GM19240 (cell line): ENCODE measurements around the gene PON2.

Experiments
- DNase-seq: peaks from one replicate; pipeline ENCODE4 v3.0.0; 2011; ENCODE audit warnings: low spot score; ENCODE audit not compliant: insufficient read length

The PON2 gene

DNA sequence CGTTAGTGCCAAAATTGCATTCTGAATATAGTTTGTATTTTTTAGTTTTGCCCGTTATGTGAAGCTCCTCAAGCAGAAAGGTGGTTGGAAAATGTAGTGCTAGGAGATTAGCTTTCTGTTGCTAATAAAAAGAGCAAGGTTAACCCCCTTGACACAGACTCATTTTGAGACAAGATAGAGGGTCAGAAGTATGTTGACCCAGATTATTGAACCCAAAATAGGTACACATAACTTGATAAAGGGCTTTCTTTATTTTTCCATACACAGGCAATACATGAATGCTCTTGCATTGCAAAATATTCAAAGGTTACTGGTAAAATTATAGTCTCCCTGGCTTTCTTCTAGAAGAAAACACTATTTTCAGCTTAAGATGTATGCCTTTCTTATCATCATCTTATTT, 10.0 kb upstream of the PON2 start:
- no peak for DNase-seq

DNA sequence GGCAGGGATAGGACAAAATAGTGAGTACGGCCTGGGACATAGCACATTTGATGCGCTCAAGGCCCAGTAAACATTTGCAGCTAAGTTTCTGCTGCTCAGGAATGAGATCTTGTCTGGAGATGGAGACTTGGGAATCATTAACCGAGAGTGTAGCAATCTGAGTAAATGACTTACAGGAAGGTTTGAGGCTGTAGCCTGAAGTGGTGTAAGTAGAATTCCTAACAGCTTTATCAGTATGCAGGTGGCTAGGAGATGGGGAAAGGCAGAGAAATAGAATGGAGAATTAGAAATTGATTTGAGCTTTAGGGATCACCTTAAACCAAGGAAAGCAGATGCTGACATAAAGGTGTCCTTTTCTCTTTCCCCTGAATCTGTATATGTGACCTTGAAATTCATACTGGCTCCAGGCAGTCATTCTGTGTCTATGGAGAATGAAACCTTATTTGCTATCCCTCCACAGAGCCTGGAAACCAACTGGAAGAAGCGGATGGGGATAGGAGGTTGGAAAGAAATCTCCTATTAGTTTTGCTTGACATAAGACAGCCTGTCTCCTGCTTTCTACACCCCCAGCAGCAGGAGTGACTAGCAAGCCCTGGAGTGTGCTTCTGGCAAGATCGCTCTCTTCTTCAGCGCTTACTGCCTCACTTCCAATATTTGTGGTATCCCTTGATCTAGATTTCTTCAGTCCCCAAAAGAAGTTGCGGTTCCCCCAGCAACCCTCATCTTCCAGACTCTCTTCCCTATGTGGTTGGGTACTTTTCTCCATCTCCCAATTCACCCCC, 6.4 kb upstream of the PON2 start:
- DNase-seq, result no peak

DNA sequence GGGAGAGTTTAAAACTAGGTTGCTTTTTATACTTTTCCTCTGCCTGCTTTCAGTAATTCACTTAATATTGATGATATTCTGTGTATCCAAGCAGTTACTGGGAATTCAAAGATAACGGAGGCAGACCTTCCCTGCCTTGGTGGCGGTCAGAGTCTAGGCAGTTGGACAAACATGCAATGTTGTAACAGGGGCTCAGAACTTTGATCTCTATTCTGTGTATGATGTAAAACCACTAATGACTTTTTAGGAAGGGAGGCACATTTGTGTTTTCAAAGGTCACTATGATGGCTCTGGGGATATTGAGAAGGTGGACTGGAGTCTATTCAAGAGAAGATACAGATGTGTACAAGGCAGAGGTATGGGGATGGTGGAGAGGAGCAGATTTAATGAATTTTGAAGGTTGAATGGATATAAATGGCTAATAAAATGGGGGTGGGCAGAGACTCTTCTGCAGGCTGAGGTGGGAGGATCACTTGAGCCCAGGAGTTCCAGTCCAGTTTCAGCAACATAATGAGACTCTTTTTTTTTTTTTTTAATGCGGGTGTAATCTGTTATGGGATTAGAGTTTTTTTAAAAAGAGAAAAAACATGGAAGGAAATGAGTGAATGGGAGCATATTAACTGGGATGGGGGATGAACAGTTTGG, 5.7 kb upstream of the PON2 start:
- DNase-seq, result no peak

DNA sequence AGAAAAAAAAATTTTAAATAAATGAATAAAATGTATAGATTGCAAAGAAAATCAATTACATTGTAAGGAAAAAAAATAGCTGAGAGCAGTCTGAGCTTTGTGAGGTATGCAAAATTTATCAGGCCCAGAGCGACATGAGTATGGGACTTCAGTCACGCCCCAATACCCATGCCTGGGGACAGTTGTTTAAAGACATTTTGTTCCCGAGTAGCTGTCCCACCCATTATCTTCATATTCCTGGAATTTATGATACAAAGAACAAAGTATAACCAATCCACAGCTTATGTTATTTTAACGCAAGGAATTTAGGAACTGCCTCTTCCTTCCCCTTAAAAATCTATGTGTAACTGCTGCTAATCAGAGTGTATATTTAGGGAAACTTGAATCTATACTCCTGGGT, 1.6 kb upstream of the PON2 start:
- DNase-seq, result no peak

DNA sequence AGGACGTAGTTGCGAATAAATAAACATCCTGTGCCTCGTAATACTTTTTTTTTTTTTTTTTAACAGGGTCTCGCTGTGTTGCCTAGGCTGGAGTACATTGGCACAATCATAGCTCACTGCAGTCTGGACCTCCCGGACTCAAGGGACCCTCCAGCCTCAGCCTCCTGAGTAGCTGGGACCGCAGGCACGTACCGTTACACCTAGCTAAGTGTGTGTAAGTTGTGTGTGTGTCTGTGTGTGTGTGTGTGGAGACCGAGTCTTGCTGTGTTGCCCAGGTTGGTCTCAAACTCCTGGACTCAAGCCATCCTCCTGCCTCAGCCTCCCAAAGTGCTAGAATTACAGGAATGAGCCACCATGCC, 573 bp upstream of the PON2 start:
- DNase-seq, result no peak

DNA sequence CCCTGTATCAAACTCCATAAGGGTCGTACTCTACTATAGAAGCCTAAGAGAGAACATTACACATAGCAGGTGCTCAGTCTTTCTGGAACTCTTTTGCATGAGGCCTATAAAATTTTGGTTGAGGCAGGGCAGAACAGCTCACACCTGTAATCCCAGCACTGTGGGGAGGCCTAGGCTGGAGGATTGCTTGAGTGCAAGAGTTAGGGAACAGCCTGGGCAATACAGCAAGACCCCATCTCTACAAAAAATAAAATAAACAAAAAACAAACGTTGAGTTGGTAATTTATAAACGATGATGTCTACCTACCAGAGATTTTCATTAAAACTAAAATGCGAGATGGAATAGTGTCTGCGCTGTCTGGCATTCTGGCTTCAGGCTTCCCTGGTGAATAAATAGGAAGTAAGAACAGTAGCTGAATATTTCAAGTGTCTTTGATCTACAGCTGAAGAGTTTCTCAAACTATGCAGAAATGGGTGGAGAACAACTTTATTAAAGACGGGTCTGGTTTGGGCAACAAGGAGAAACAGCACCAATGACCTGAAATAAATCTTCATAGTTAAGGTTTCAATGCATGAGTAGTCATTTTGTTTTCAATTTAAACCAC, 774 bp downstream of the PON2 start:
- no peak for DNase-seq

DNA sequence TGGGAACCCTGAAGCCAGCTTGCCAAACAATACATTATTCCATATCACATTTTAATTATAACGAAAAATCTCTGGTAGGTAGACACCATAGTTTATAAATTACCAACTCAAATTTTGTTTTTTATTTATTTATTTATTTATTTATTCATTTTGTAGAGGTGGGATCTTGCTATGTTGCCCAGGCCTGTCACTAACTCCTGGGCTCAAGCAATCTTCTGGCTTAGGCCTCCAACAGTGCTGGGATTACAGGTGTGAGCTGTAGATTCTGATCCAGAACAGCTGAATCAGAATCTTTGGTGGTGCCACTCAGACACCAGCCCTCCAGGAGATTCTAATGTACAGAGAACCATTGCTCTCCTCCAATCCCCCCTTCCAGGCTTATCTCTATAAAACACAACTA, 1.7 kb downstream of the PON2 start:
- no peak for DNase-seq

DNA sequence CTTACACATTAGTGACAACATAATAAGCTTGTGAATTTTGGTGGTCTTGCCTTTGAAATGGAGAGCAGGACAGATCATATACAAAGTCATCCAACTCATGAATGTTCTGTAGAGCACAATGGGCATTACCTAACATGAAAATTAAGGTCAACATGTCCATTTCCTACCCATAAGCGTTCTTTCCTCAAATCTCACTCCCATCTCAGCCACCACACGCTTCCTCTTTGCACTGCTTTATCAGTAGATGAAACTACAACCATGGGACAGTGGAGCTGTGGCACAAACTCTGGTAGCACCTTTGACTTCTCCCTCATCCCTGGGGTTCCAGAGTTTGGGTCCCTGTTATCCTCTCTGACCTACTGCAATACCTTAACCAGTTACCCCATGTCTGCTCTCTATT, 2.2 kb downstream of the PON2 start:
- DNase-seq, result no peak

DNA sequence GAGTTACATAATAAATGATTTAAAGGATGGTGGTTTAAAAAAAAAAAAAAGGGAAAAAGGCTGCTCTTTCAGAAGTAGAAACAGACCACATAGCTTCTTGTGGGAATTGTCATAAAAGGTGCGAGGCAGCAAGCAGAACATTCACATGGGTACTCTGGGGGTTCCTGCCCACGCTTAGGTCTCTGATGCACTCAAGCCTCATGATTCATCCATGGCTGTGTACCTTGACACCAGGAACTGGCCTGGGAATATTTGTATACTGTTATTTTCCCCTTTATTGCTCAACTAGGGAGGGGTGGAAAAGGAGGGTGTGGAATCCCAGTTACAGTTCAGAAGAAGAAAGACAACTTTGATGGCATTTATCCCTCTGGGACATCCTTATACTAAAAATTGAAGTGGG, 4.0 kb downstream of the PON2 start:
- no peak for DNase-seq

- DNase-seq, result no peak
These were observed 5.4 kb downstream of the PON2 start for GRCh38 chr7:95429241-95429990.

- no peak for DNase-seq
These were observed 6.8 kb downstream of the PON2 start for GRCh38 chr7:95427914-95428516.

DNA sequence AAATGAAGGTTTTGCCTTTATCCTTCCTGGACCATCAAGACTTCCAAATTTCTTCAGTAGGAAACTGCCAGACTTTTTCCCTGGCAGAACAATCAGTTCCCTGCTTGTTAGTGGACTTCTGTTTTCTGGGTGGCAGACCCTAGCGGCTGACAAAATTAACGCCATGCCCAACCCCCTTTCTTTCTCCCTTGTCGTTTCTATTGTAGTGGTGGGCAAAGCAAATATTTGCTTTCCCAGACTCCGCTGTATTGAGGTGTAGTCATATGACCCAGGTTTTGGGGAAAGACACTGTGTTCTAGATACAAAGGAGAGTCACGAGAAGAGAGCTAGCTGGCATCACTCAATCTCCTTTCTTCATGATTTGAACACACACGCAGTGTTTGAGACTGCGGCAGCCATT, 7.7 kb downstream of the PON2 start:
- DNase-seq, result no peak

GRCh38 chr7:95425694-95426093, 9.1 kb downstream of the PON2 start:
- DNase-seq, result no peak

DNA sequence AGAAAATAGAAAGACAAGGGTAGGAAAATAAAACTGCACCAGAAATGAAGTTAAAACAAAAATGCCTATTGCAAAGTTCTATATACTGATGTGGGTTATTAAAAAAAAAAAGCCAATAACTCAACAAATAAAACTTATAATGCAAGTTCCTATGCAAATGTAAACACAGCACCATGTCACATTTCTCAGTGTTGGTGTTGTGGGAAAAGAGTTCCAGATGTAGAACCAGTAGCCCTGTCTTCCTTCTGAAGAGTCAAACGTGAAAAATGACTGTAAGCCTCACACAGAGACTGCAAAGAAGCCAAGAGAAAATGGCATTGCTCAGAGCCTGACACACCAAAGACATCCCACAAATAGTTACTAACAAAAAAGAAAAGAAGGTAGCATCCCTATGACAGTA, 10.1 kb downstream of the PON2 start:
- DNase-seq, result no peak

DNA sequence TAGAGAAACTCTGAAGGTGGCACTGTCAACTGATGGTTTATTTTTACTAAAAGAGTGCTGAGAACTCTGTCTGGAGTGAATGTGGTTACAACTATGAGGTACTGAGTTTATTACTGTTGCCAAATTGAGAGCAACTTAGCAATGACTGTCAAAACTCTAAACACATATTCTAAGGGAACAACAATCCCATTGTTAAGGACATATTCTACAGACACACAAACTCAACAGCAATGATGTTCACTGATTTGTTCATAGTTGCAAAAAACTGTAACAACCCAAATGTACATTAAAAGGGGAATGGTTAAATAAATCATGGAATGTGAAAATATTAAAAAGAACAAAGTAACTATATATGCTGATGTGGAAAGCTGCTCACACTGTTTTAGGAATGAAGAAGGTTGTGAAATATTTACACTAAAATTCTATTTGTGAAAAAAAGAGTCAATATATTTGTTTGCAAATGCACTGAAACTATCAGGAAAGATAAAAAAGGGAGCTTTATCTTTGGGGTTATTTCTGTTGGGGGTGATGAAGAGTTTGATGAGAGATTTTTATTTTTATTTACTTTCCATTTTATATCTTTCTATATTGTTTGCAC, 12.9 kb downstream of the PON2 start:
- no peak for DNase-seq

DNA sequence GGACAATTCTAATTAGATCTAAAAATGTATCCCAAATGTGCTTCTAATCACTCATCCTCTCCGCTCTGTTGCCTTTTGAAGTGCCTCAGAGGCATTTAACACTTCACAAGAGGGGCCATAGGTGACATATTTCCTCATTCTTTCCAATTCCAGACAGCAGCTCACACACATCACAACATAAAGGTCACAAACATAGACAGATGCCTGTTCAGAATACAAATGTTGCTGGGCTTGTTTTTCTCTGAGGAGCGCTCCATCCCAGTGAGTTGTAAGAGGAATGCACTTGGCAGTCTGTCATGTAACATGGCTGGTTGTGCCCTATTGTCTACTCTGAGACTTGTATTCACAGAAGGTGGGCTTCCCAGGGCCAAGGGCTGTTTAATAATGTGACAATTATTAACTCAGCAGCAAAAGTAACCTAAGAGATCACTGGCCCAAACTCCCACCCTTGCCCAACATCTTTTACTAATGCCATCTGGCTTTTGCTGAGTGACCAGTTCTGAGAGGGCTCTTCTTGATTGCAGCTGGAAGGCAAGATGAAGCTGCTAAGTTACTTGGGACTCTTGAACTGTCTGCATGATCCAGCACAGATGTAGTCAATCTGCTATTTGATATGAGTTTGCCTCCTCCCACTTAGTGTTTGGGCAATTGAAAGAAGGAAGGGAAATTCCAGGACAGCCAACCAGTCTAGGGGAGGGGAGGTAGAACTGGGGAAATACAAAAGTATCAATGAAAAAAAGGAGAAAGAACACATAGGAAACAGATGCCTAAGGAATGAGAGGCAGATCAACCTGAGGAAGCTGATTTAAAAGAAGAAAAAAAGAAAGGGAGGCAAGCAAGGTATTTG, 13.6 kb downstream of the PON2 start:
- no peak for DNase-seq

GRCh38 chr7:95412075-95412474, 22.8 kb downstream of the PON2 start:
- DNase-seq, result no peak

GRCh38 chr7:95411666-95412065, 23.2 kb downstream of the PON2 start:
- no peak for DNase-seq

DNA sequence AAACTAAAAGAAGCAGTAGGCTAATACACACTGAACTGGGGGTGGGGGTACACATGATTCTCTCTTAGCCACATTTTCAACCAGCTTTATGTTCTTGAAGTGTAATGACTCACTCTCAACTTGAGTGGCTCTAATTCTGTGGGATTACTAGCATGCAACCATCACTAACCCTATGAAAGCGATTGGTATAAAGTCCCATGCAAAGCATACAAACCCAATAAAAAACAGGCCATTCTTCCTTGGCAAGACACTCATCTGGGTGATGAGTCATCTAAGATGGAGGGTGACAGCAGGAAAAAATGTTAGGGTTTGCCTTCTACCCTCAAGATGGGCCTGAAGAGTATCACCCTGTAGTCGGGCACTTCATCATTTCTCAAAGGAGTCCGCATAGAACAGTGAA, 23.8 kb downstream of the PON2 start:
- no peak for DNase-seq

DNA sequence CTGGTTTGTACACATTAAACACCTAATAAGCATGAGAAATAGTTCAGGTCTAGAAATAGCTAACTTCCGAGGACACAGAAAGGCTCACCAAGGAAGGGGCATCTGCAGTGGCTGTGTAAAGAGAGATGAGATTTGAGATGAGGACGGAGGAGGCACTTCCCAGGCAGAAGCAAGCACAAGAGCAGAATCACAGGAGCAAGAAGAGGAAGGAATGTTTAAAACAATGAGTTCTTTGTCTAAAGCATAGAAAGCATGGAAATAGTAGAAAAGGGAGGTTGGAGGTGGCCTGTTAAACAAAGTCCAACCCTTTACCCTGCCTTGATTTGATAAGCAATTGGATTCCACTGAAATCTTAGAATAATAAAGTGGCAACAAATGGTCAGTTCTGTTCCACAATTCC, 27.1 kb downstream of the PON2 start:
- no peak for DNase-seq

- DNase-seq, result no peak
These were observed 29.0 kb downstream of the PON2 start for GRCh38 chr7:95405800-95406199.
